HCT116 (cell line): Measurements from ENCODE around the gene ECE1. TPM values are rescaled to one million over a fixed set of nuclear protein-coding genes. Genes with fewer than 3 reads are reported as not detected.

Experiments used
- ATAC-seq: fragments of 200-7000 bp; cut with Tn5 transposase; 2 replicates; pipeline ENCODE4 v1.9.1; 2020; ENCODE audit warnings: mild to moderate bottlenecking, moderate library complexity
- BruUV-seq: library from RNA; stranded (reverse); fragments of 400-500 nt; replicated peaks from 2 replicates; lab custom pipeline; 2021; lab: Mats Ljungman, UMichigan
- CTCF ChIA-PET: fragments of 300-600 bp; sonication (Branson Sonifier 250); formaldehyde crosslinking; loops from one replicate; lab custom pipeline; 2021; ENCODE audit warnings: antibody characterized with exemption; lab: Charles Lee
- POLR2A ChIA-PET: fragments of 300-600, 350-600 bp; sonication (Branson Sonifier 250); formaldehyde crosslinking; loops from one replicate; lab custom pipeline; 2021; ENCODE audit warnings: antibody characterized with exemption; lab: Charles Lee
- RAD21 ChIA-PET, 2 experiments: fragments of 300-600 bp; sonication (Branson Sonifier 250); formaldehyde crosslinking; loops; one replicate each; lab custom pipeline; 2023; ENCODE audit warnings: low total read pairs in 2 of 2; ENCODE audit not compliant: uncharacterized antibody in 2 of 2, unreplicated experiment in 2 of 2, low non-redundant PET in 1 of 2; lab: Charles Lee
- DNase-seq: peaks from one replicate; pipeline ENCODE4 v3.0.0-alpha.2; 2010; ENCODE audit warnings: low read depth, low spot score
- H2AFZ ChIP-seq: fragments of 200-600 bp; shearing (Covaris generic), sonication (generic); 2 replicates; pipeline ENCODE4 v1.6.1; 2017; ENCODE audit warnings: low read depth, mixed run types, mixed read lengths, antibody characterized with exemption, low read length; ENCODE audit not compliant: poor library complexity, severe bottlenecking
- H3K27ac ChIP-seq: 2 replicates; pipeline ENCODE4 v1.5.1; 2012; ENCODE audit warnings: low read depth, low read length
- H3K27me3 ChIP-seq: fragments of 200-600 bp; sonication (generic); 2 replicates; pipeline ENCODE4 v1.6.1; 2016; ENCODE audit warnings: mixed run types, low read length, mixed read lengths; ENCODE audit not compliant: insufficient read depth
- H3K36me3 ChIP-seq, 2 experiments: fragments of 200-500 bp in 1 of 2; fragments of 200-600 bp in 1 of 2; sonication (Bioruptor generic) in 1 of 2; sonication (generic) in 1 of 2; 2 replicates each; pipeline versions ENCODE4 v1.5.1 to v1.6.1; 2014 to 2016; ENCODE audit warnings: low read length in 2 of 2, inconsistent platforms in 1 of 2, mixed read lengths in 1 of 2, mixed run types in 1 of 2; ENCODE audit not compliant: insufficient read depth in 2 of 2, control insufficient read depth in 1 of 2
- H3K4me1 ChIP-seq, 2 experiments: fragments of 200-600 bp in 1 of 2; sonication (generic) in 1 of 2; 2 replicates each; pipeline versions ENCODE4 v1.5.1 to v1.6.1; 2012 to 2017; ENCODE audit warnings: low read length in 2 of 2, inconsistent platforms in 1 of 2, mild to moderate bottlenecking in 1 of 2, mixed read lengths in 1 of 2, mixed run types in 1 of 2, moderate library complexity in 1 of 2; ENCODE audit not compliant: insufficient read depth in 2 of 2, control insufficient read depth in 1 of 2
- H3K4me2 ChIP-seq: fragments of 200-600 bp; sonication (generic); 2 replicates; pipeline ENCODE4 v1.6.1; 2017; ENCODE audit warnings: mixed run types, low read length, mixed read lengths
- H3K4me3 ChIP-seq, 2 experiments: fragments of 200-600 bp in 1 of 2; sonication (generic) in 1 of 2; replicated peaks in 1 of 2; 2 replicates each; pipeline ENCODE4 v1.5.1; 2011 to 2016; ENCODE audit warnings: low read length in 2 of 2, control low read depth in 1 of 2, low read depth in 1 of 2, mild to moderate bottlenecking in 1 of 2, mixed read lengths in 1 of 2, mixed run types in 1 of 2
- H3K79me2 ChIP-seq: fragments of 200-600 bp; sonication (generic); 2 replicates; pipeline ENCODE4 v1.6.1; 2017; ENCODE audit warnings: mild to moderate bottlenecking, mixed run types, low read length, moderate library complexity, mixed read lengths; ENCODE audit not compliant: insufficient read depth
- H3K9ac ChIP-seq: fragments of 200-600 bp; sonication (generic); 2 replicates; pipeline ENCODE4 v1.6.1; 2016; ENCODE audit warnings: low read length, mixed read lengths
- H3K9me2 ChIP-seq: fragments of 200-600 bp; sonication (generic), shearing (Covaris generic); 2 replicates; pipeline ENCODE4 v1.6.1; 2017; ENCODE audit warnings: mixed run types, mild to moderate bottlenecking, moderate library complexity; ENCODE audit not compliant: insufficient read depth
- H3K9me3 ChIP-seq, 2 experiments: fragments of 200-500 bp in 1 of 2; fragments of 200-600 bp in 1 of 2; sonication (Bioruptor generic) in 1 of 2; sonication (generic) in 1 of 2; 2 replicates each; pipeline ENCODE4 v1.6.1; 2014 to 2017; ENCODE audit warnings: low read length in 2 of 2, mixed read lengths in 2 of 2, inconsistent platforms in 1 of 2, low read depth in 1 of 2, mild to moderate bottlenecking in 1 of 2, mixed run types in 1 of 2, moderate library complexity in 1 of 2; ENCODE audit not compliant: control insufficient read depth in 1 of 2, insufficient read depth in 1 of 2
- H4K20me1 ChIP-seq: fragments of 200-600 bp; sonication (generic), shearing (Covaris generic); 2 replicates; pipeline ENCODE4 v1.6.1; 2017; ENCODE audit warnings: mixed run types, mild to moderate bottlenecking, moderate library complexity; ENCODE audit not compliant: insufficient read depth
- CEBPB ChIP-seq: IDR thresholded peaks from 2 replicates; pipeline ENCODE4 v1.6.1; 2012; ENCODE audit warnings: low read depth
- EGR1 ChIP-seq: IDR thresholded peaks from 2 replicates; pipeline ENCODE4 v1.6.1; 2012; ENCODE audit warnings: low read depth
- EZH2phosphoT487 ChIP-seq: fragments of 200-600 bp; IDR thresholded peaks from 2 replicates; pipeline ENCODE4 v1.6.1; 2018; ENCODE audit warnings: antibody characterized with exemption, borderline replicate concordance
- FOSL1 ChIP-seq: IDR thresholded peaks from 2 replicates; pipeline ENCODE4 v1.6.1; 2012; ENCODE audit warnings: low read depth
- JUND ChIP-seq: IDR thresholded peaks from 2 replicates; pipeline ENCODE4 v1.6.1; 2012
- RAD21 ChIP-seq: IDR thresholded peaks from 2 replicates; pipeline ENCODE4 v1.6.1; 2012; ENCODE audit warnings: low read depth, mild to moderate bottlenecking
- SIN3A ChIP-seq: IDR thresholded peaks from 2 replicates; pipeline ENCODE4 v1.6.1; 2012; ENCODE audit warnings: low read depth
- SP1 ChIP-seq: IDR thresholded peaks from 2 replicates; pipeline ENCODE4 v1.6.1; 2012; ENCODE audit warnings: low read depth
- TCF7L2 ChIP-seq: IDR thresholded peaks from 2 replicates; pipeline ENCODE4 v1.7.0; 2011; ENCODE audit warnings: borderline replicate concordance, inconsistent platforms; ENCODE audit not compliant: insufficient read depth, insufficient read length; ENCODE audit errors: extremely low read depth
- intact Hi-C: fragments of 100-400 bp; cut with micrococcal nuclease; formaldehyde crosslinking; loops from 2 replicates; pipeline ENCODE4 v1.10.0; 2022
- total RNA-seq: library from RNA; stranded (reverse); gene quantifications from one replicate; pipeline ENCODE4 v1.2.1, GENCODE V29; 2021; ENCODE audit not compliant: unreplicated experiment
- TF ChIP-seq, protein P1 (sequence below): IDR thresholded peaks from 2 replicates; pipeline ENCODE4 v1.6.1; 2012; ENCODE audit warnings: low read depth
- TF ChIP-seq, protein P2 (sequence below): IDR thresholded peaks from 2 replicates; pipeline ENCODE4 v1.6.1; 2011; ENCODE audit warnings: mild to moderate bottlenecking, low read length, moderate library complexity; ENCODE audit not compliant: insufficient replicate concordance; ENCODE audit errors: extremely low read depth
- TF ChIP-seq, protein P3 (sequence below): IDR thresholded peaks from 2 replicates; pipeline ENCODE4 v1.6.1; 2012

ECE1 gene
- total RNA-seq, 1 experiment from 2014 or later = 66.8 TPM

DNA sequence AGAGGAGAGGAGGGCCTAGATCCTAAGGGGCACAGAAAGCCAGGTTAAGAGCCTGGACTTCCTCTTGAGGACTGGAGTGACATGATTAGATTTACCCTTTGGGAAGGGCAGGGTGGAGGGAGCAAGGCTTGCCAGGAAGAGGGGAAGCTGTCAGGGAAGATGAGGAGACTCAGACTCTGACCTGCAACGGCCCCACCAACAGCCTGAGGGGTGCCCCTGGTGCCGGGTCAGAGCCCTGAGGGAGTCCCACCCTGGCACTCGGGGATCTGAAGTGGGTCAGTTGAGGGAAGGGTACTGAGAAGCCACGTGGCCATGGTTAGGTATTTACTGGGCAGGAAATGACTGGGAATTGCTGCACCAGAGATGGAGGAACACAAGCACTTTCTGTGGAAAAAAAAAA lies 9.8 kb downstream of the ECE1 start:
- Histone ChIP-seq H3K9ac (no peak overlapping the region), H3K27me3 (no peaks in the 10 kb centered on the region), H3K9me3 (no peaks in the 10 kb centered on the region), H3K9me2 (no peaks in the 10 kb centered on the region), H4K20me1 (no peaks in the 10 kb centered on the region), H3K4me1 (peaks cover 0 to 5% of the 10 kb centered on the region in 2 experiments; a peak in 1 of 4 replicates), H2AFZ (no peak overlapping the region), H3K79me2 (no peaks in the 10 kb centered on the region), H3K36me3 (0 out of 4 replicates have a peak, but pooled peaks cover 3 to 6% of the 10 kb centered on the region in 2 experiments), H3K27ac (no peak overlapping the region), H3K4me3 (no peak overlapping the region), H3K4me2 (no peak overlapping the region)
- RAD21 ChIA-PET = no interaction called here
- POLR2A ChIA-PET = no interaction called here
- DNase-seq = no peak
- intact Hi-C loops = no loop called here
- no peak for ATAC-seq
- BruUV-seq = no TSS peak
- no peak for TF ChIP-seq EZH2phosphoT487
- TF ChIP-seq, protein P1, sequence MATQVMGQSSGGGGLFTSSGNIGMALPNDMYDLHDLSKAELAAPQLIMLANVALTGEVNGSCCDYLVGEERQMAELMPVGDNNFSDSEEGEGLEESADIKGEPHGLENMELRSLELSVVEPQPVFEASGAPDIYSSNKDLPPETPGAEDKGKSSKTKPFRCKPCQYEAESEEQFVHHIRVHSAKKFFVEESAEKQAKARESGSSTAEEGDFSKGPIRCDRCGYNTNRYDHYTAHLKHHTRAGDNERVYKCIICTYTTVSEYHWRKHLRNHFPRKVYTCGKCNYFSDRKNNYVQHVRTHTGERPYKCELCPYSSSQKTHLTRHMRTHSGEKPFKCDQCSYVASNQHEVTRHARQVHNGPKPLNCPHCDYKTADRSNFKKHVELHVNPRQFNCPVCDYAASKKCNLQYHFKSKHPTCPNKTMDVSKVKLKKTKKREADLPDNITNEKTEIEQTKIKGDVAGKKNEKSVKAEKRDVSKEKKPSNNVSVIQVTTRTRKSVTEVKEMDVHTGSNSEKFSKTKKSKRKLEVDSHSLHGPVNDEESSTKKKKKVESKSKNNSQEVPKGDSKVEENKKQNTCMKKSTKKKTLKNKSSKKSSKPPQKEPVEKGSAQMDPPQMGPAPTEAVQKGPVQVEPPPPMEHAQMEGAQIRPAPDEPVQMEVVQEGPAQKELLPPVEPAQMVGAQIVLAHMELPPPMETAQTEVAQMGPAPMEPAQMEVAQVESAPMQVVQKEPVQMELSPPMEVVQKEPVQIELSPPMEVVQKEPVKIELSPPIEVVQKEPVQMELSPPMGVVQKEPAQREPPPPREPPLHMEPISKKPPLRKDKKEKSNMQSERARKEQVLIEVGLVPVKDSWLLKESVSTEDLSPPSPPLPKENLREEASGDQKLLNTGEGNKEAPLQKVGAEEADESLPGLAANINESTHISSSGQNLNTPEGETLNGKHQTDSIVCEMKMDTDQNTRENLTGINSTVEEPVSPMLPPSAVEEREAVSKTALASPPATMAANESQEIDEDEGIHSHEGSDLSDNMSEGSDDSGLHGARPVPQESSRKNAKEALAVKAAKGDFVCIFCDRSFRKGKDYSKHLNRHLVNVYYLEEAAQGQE = no peak
- no peak for TF ChIP-seq TCF7L2
- no peak for TF ChIP-seq CEBPB
- no peak for TF ChIP-seq SIN3A
- TF ChIP-seq EGR1 = no peak
- no peak for TF ChIP-seq JUND
- TF ChIP-seq RAD21 = no peak
- no peak for TF ChIP-seq SP1
- TF ChIP-seq, protein P2, sequence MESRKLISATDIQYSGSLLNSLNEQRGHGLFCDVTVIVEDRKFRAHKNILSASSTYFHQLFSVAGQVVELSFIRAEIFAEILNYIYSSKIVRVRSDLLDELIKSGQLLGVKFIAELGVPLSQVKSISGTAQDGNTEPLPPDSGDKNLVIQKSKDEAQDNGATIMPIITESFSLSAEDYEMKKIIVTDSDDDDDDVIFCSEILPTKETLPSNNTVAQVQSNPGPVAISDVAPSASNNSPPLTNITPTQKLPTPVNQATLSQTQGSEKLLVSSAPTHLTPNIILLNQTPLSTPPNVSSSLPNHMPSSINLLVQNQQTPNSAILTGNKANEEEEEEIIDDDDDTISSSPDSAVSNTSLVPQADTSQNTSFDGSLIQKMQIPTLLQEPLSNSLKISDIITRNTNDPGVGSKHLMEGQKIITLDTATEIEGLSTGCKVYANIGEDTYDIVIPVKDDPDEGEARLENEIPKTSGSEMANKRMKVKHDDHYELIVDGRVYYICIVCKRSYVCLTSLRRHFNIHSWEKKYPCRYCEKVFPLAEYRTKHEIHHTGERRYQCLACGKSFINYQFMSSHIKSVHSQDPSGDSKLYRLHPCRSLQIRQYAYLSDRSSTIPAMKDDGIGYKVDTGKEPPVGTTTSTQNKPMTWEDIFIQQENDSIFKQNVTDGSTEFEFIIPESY = no peak
- no peak for TF ChIP-seq FOSL1
- TF ChIP-seq, protein P3, sequence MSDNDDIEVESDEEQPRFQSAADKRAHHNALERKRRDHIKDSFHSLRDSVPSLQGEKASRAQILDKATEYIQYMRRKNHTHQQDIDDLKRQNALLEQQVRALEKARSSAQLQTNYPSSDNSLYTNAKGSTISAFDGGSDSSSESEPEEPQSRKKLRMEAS = no peak
- CTCF ChIA-PET = interaction anchor here (2.0 kb wide), 1 partner anchor 10 kb away, joined by 11 read pairs; no protein-coding TSS in a partner anchor
